Measurements from ENCODE around the gene SORBS1. TPM values are rescaled to one million over a fixed set of nuclear protein-coding genes. Genes with fewer than 3 reads are reported as not detected.

Gene SORBS1
- total RNA-seq, 1 donor from 2014 or later = 5.1 TPM

GRCh38 chr10:95535526-95535925 is 25.6 kb downstream of the SORBS1 start:
- no peak overlapping the region for H3K4me2 ChIP-seq (ENCODE audit: low read length)
- Mint-ChIP-seq H3K27ac (ENCODE audit: unreplicated experiment) (no peak overlapping the region), H3K27me3 (ENCODE audit: low read depth, unreplicated experiment) (peaks cover 7% of the 10 kb centered on the region), H3K9me3 (ENCODE audit: unreplicated experiment) (no peaks in the 10 kb centered on the region), H3K4me3 (ENCODE audit: unreplicated experiment) (no peak overlapping the region), H3K36me3 (ENCODE audit: low read depth, unreplicated experiment) (peaks cover 4% of the 10 kb centered on the region), H3K4me1 (ENCODE audit: low read depth, unreplicated experiment) (peaks cover 16% of the 10 kb centered on the region)
- H3K4me1 ChIP-seq (ENCODE audit: insufficient read depth, low read length) = peaks cover 4% of the 10 kb centered on the region
- H4K20me1 ChIP-seq (ENCODE audit: insufficient read depth, low read length) = no peaks in the 10 kb centered on the region
- H3K79me2 ChIP-seq (ENCODE audit: insufficient read depth, low read length) = no peaks in the 10 kb centered on the region
- H2AFZ ChIP-seq (ENCODE audit: low read depth, low read length) = no peak overlapping the region
- no peak overlapping the region for H3K9ac ChIP-seq (ENCODE audit: low read length)
- TF ChIP-seq EZH2 (IDR thresholded peaks at IDR 0.05; ENCODE audit: insufficient read depth, low read length) (no peak), CTCF (IDR thresholded peaks at IDR 0.05; ENCODE audit: insufficient read depth, low read depth, low read length) (no peak)
- H3K27ac ChIP-seq (ENCODE audit: low read depth, low read length) = no peak overlapping the region
- no peak for FAIRE-seq
- no peaks in the 10 kb centered on the region for H3K36me3 ChIP-seq (ENCODE audit: insufficient read depth, low read length)
- H3K27me3 ChIP-seq (ENCODE audit: insufficient read depth, low read length) = no peaks in the 10 kb centered on the region
- DNase-seq (ENCODE audit: low read depth) = no peak
- H3K9me3 ChIP-seq (ENCODE audit: insufficient read depth, low read depth, low read length) = no peaks in the 10 kb centered on the region
- H3K4me3 ChIP-seq (ENCODE audit: insufficient read depth, low read depth, low read length) = no peak overlapping the region

- Histone ChIP-seq H3K36me3 (ENCODE audit: insufficient read depth, low read length) (no peaks in the 10 kb centered on the region), H3K9ac (ENCODE audit: low read length) (no peak overlapping the region), H3K27me3 (ENCODE audit: insufficient read depth, low read length) (no peaks in the 10 kb centered on the region), H3K4me2 (ENCODE audit: low read length) (no peak overlapping the region), H3K79me2 (ENCODE audit: insufficient read depth, low read length) (no peaks in the 10 kb centered on the region), H3K4me1 (ENCODE audit: insufficient read depth, low read length) (peaks cover 9% of the 10 kb centered on the region), H3K9me3 (ENCODE audit: insufficient read depth, low read depth, low read length) (no peaks in the 10 kb centered on the region), H3K27ac (ENCODE audit: low read depth, low read length) (no peak overlapping the region), H2AFZ (ENCODE audit: low read depth, low read length) (no peak overlapping the region), H4K20me1 (ENCODE audit: insufficient read depth, low read length) (no peaks in the 10 kb centered on the region), H3K4me3 (ENCODE audit: insufficient read depth, low read depth, low read length) (no peak overlapping the region)
- H3K9me3 Mint-ChIP-seq (ENCODE audit: unreplicated experiment) = peaks cover 9% of the 10 kb centered on the region
- H3K36me3 Mint-ChIP-seq (ENCODE audit: low read depth, unreplicated experiment) = peaks cover 8% of the 10 kb centered on the region
- no peak overlapping the region for H3K27ac Mint-ChIP-seq (ENCODE audit: unreplicated experiment)
- FAIRE-seq (no peak), DNase-seq (ENCODE audit: low read depth) (no peak)
- H3K4me3 Mint-ChIP-seq (ENCODE audit: unreplicated experiment) = no peak overlapping the region
- peaks cover 21% of the 10 kb centered on the region for H3K4me1 Mint-ChIP-seq (ENCODE audit: low read depth, unreplicated experiment)
- TF ChIP-seq EZH2 (IDR thresholded peaks at IDR 0.05; ENCODE audit: insufficient read depth, low read length) (no peak), CTCF (IDR thresholded peaks at IDR 0.05; ENCODE audit: insufficient read depth, low read depth, low read length) (no peak)
- peaks cover 2% of the 10 kb centered on the region for H3K27me3 Mint-ChIP-seq (ENCODE audit: low read depth, unreplicated experiment)
Measured at GRCh38 chr10:95533590-95533989, 27.6 kb downstream of the SORBS1 start.

DNA sequence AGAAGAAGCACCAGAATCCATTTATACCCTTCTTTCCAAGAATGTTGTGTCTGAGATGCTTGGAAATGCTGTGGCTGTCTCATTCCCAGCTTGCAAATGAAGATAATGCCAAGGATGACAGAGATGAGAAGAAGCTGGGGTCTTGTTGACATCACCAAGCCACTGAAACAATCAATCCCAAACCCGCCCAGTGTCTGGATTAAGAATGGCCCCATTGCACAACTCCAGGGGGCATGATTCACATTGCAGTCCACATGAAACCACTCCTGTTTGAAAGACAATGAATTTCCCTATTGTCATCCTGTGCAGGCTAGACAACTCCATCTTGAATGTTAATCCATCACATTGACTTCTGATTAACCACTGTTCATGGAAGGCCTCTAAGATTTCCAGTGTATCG is 28.6 kb downstream of the SORBS1 start:
- Histone ChIP-seq H3K9me3 (ENCODE audit: insufficient read depth, low read depth, low read length) (no peaks in the 10 kb centered on the region), H3K79me2 (ENCODE audit: insufficient read depth, low read length) (no peaks in the 10 kb centered on the region), H3K4me3 (ENCODE audit: insufficient read depth, low read depth, low read length) (no peak overlapping the region), H3K4me1 (ENCODE audit: insufficient read depth, low read length) (peaks cover 9% of the 10 kb centered on the region), H2AFZ (ENCODE audit: low read depth, low read length) (no peak overlapping the region), H3K4me2 (ENCODE audit: low read length) (no peak overlapping the region), H3K27me3 (ENCODE audit: insufficient read depth, low read length) (no peaks in the 10 kb centered on the region), H4K20me1 (ENCODE audit: insufficient read depth, low read length) (no peaks in the 10 kb centered on the region), H3K36me3 (ENCODE audit: insufficient read depth, low read length) (no peaks in the 10 kb centered on the region), H3K27ac (ENCODE audit: low read depth, low read length) (no peak overlapping the region), H3K9ac (ENCODE audit: low read length) (no peak overlapping the region)
- H3K4me3 Mint-ChIP-seq (ENCODE audit: unreplicated experiment) = no peak overlapping the region
- FAIRE-seq = no peak
- H3K4me1 Mint-ChIP-seq (ENCODE audit: low read depth, unreplicated experiment) = peaks cover 21% of the 10 kb centered on the region
- peaks cover 5% of the 10 kb centered on the region for H3K36me3 Mint-ChIP-seq (ENCODE audit: low read depth, unreplicated experiment)
- TF ChIP-seq CTCF (IDR thresholded peaks at IDR 0.05; ENCODE audit: insufficient read depth, low read depth, low read length) (no peak), EZH2 (IDR thresholded peaks at IDR 0.05; ENCODE audit: insufficient read depth, low read length) (no peak)
- DNase-seq (ENCODE audit: low read depth) = peak; percentile 39
- peaks cover 9% of the 10 kb centered on the region for H3K9me3 Mint-ChIP-seq (ENCODE audit: unreplicated experiment)
- H3K27me3 Mint-ChIP-seq (ENCODE audit: low read depth, unreplicated experiment) = no peaks in the 10 kb centered on the region
- H3K27ac Mint-ChIP-seq (ENCODE audit: unreplicated experiment) = no peak overlapping the region

All from astrocyte (in vitro differentiated cells and primary cell).